Pancreas (tissue), 10 donors: Measurements from ENCODE around the gene PPT2. TPM values are rescaled to one million over a fixed set of nuclear protein-coding genes. Genes with fewer than 3 reads are reported as not detected.

Experiments used
- ATAC-seq, 4 donors: fragments of 200-7000 bp; cut with Tn5 transposase; one replicate each; pipeline versions ENCODE4 v1.8.0 to v1.9.1; 2020; ENCODE audit warnings: mild to moderate bottlenecking in 4 of 4, moderate library complexity in 4 of 4
- DNase-seq, 6 donors: peaks; one replicate each; pipeline ENCODE4 v3.0.0-alpha.2; 2020
- FAIRE-seq: peaks from 2 replicates; lab custom pipeline; 2012; peaks lifted over from hg19 to GRCh38; lab: Jason Lieb, UNC
- H3K27ac ChIP-seq, 4 donors: fragments of 200-600 bp; sonication (generic); 1 replicate in 3 of 4; 2 replicates in 1 of 4; pipeline versions ENCODE4 v1.5.0 to v1.8.0; 2020
- H3K27me3 ChIP-seq, 4 donors: fragments of 200-600 bp; one replicate each; pipeline ENCODE4 v1.8.0; 2021
- H3K36me3 ChIP-seq, 3 donors: fragments of 200-600 bp; sonication (generic) in 1 of 3; one replicate each; pipeline versions ENCODE4 v1.5.0 to v1.8.0; 2020 to 2021
- H3K4me1 ChIP-seq, 3 donors: fragments of 200-600 bp; one replicate each; pipeline ENCODE4 v1.8.0; 2021
- H3K4me3 ChIP-seq, 4 donors: fragments of 200-600 bp; sonication (generic) in 2 of 4; one replicate each; pipeline versions ENCODE4 v1.5.0 to v1.8.0; 2020 to 2021
- H3K9me3 ChIP-seq, 4 donors: fragments of 200-600 bp; one replicate each; pipeline ENCODE4 v1.8.0; 2021
- WGBS, 2 donors: extraction: QIAGEN DNeasy Blood & Tissue Kit; methylation state at CpG; one replicate each; pipeline ENCODE4 v1.1.7; 2013; 5-methylcytosine and 5-hydroxymethylcytosine counted together
- intact Hi-C, 3 donors: fragments of 100-400 bp; cut with DNase I; formaldehyde crosslinking; loops; one replicate each; pipeline versions ENCODE4 v1.11.1 to v1.14.2; 2022
- polyA plus RNA-seq, 2 donors: library from polyadenylated mRNA; stranded (reverse); fragments of 200-250 nt; gene quantifications; one replicate each; pipeline ENCODE4 v1.2.3, GENCODE V29; 2013
- total RNA-seq, 6 donors: library from RNA; stranded (reverse); fragmentation: NEBNext Ultra II Directional in 4 of 6; extraction: Animal tissue kit (Norgen Biotek cat#: 25700) in 4 of 6; gene quantifications; one replicate each; pipeline versions ENCODE4 v1.2.1 to v1.2.4, GENCODE V29; 2021 to 2023
- TF ChIP-seq, protein P1 (sequence below), 4 donors: fragments of 200-600 bp; sonication (generic) in 3 of 4; IDR thresholded peaks; one replicate each; pipeline versions ENCODE4 v1.5.0 to v1.8.0; 2021; ENCODE audit warnings: antibody characterized with exemption in 4 of 4
- donor health status: healthy with polysubstance abuse.
- donor health status: DM: no; HTN: no; CAD: no; lungs with moderate emphysema.
- donor health status: DM: no; HTN: no; CAD: no.
- donor health status: control.
- donor health status: control.
- donor health status: Bipolar disorder and iron deficiency.
- donor health status: DM: yes; HTN: yes; CAD: no.
- donor health status: DM: no; HTN: no; CAD: no.
- donor health status: DM: no; HTN: no; CAD: no.
- donor health status: DM: yes; HTN: yes; CAD: no.

PPT2 gene
- total and polyA plus RNA-seq, 8 donors: 5.6 to 13.9 (median 8.4) TPM

DNA sequence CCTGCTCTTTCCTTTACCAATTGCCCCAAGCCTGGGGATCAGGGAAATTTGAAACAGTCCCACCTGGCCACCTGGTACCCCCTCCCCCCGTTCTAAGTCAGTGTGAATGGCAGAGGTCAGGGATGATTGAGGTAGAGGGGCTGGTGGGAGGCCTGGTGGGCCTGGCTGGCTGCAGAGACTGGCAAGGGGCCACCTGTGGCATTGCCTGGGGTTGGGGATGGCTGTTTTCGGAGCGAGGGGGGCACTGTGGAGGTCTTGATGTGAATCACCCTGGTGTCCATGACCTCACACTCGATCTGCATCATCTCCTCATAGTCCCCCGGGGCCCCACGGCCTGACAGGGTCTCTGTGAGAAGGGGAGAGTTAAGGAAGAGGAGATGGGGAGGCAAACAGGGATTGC is 38.3 kb upstream of the PPT2 start:
- Histone ChIP-seq H3K9me3 (no peaks in the 10 kb centered on the region), H3K36me3 (peaks cover 0 to 38% (median 9%) of the 10 kb centered on the region in 3 donors), H3K4me3 (no peak overlapping the region), H3K27ac (no peak overlapping the region), H3K4me1 (peaks cover 0 to 10% (median 0%) of the 10 kb centered on the region in 3 donors), H3K27me3 (no peaks in the 10 kb centered on the region)
- ATAC-seq: no peak
- DNase-seq: peak in 1 of 6 donors; percentile 51
- 86 to 94% methylated on average over 6 of the region's 6 CpGs for WGBS, 2 donors
- TF ChIP-seq, protein P1, sequence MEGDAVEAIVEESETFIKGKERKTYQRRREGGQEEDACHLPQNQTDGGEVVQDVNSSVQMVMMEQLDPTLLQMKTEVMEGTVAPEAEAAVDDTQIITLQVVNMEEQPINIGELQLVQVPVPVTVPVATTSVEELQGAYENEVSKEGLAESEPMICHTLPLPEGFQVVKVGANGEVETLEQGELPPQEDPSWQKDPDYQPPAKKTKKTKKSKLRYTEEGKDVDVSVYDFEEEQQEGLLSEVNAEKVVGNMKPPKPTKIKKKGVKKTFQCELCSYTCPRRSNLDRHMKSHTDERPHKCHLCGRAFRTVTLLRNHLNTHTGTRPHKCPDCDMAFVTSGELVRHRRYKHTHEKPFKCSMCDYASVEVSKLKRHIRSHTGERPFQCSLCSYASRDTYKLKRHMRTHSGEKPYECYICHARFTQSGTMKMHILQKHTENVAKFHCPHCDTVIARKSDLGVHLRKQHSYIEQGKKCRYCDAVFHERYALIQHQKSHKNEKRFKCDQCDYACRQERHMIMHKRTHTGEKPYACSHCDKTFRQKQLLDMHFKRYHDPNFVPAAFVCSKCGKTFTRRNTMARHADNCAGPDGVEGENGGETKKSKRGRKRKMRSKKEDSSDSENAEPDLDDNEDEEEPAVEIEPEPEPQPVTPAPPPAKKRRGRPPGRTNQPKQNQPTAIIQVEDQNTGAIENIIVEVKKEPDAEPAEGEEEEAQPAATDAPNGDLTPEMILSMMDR (IDR thresholded peaks at IDR 0.05): no peak
- FAIRE-seq: no peak
- intact Hi-C loops: loop anchor here in 1 of 3 donors (10.0 kb wide), 1 partner anchor 49 kb away; the partner anchor contains the start of gene EGFL8

- WGBS, 2 donors: 91 to 95% methylated on average over 7 of the region's 7 CpGs
These were observed 37.3 kb upstream of the PPT2 start for GRCh38 chr6:32116674-32117073.

DNA sequence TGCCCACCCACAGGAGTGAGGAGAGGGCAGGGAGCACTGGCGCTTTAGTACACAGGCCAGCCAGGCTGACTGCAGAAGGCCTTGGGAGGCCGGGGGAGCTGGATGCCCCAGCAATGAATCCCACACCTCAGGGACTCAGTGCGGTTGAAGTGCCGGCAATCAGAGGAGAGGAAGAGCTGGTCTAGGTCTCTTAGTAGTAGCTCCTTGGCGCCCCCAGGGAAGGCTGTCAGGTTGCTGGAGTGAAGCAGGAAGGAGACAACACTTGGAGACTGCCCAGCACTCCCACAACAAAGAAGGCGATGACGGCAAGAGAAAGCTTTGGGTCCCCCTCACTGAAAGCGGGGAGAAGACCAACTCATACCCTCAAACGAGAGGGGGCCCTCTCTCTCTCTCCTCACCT is 36.5 kb upstream of the PPT2 start:
- intact Hi-C loops: loop anchor here in 1 of 3 donors (10.0 kb wide), 1 partner anchor 47 kb away; the partner anchor contains the start of gene EGFL8
- H3K27me3 ChIP-seq: no peaks in the 10 kb centered on the region
- 87 to 95% methylated on average over 9 of the region's 9 CpGs for WGBS, 2 donors
- TF ChIP-seq, protein P1 (IDR thresholded peaks at IDR 0.05): no peak
- H3K36me3 ChIP-seq: peaks cover 0 to 46% (median 22%) of the 10 kb centered on the region in 3 donors
- H3K9me3 ChIP-seq: no peaks in the 10 kb centered on the region
- H3K4me1 ChIP-seq: peaks cover 0 to 10% (median 0%) of the 10 kb centered on the region in 3 donors
- H3K4me3 ChIP-seq: no peak overlapping the region
- no peak for ATAC-seq
- no peak for FAIRE-seq
- no peak overlapping the region for H3K27ac ChIP-seq
- peak in 1 of 6 donors; percentile 41 for DNase-seq

More at GRCh38 chr6:32116674-32117073, 37.3 kb upstream of the PPT2 start:
- Histone ChIP-seq H3K4me1 (peaks cover 0 to 10% (median 0%) of the 10 kb centered on the region in 3 donors), H3K9me3 (no peaks in the 10 kb centered on the region), H3K27me3 (no peaks in the 10 kb centered on the region), H3K4me3 (no peak overlapping the region), H3K27ac (no peak overlapping the region), H3K36me3 (peaks cover 0 to 46% (median 20%) of the 10 kb centered on the region in 3 donors)
- ATAC-seq (no peak), FAIRE-seq (no peak), DNase-seq (no peak)
- intact Hi-C loops: loop anchor here in 1 of 3 donors (10.0 kb wide), 1 partner anchor 48 kb away; the partner anchor contains the start of gene EGFL8
- TF ChIP-seq, protein P1 (IDR thresholded peaks at IDR 0.05): no peak

DNA sequence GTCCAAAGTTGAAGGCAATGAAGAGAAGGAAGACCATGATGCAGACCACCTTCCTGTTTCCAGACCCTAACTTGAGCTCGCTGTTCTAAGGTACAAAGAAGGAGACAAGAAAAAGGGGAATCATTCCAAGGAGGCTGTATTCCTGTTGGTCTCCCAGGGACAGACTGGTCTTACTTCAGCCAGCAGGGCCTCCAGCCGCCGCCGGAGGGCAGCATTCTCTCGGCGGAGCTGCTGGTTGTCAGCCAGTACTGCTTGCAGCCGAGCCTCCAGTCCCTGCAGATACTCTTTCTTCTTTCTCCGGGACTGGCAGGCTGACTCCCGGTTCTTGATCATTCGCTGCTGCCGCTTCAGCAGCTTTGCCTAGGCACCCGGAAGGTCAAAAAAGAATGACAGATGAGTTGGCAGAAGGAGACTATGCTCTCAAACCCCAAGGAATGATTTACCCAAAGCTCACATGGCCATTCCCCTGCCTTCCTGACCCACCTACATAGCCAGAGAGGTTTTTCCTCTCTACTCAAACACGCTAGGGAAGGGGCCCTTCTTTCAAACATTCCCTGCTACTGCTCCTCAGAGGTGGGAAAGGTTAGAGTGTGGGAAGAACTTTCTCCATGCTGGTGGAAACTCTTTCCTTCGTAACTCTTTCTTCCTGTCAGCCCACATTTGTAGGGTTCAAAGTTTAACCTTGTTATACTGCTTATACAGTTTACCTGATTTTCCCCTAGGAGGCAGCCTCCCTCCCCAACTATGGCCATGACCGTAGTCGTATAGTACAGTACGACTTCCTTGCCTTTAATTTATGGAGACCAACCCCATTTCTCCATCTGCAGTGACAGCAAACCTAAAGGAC is 34.9 kb upstream of the PPT2 start:
- ATAC-seq (peak; percentile 87 to 94 (median 91)), FAIRE-seq (no peak), DNase-seq (peak; percentile 66 to 94 (median 85))
- no peaks in the 10 kb centered on the region for H3K27me3 ChIP-seq
- 15 to 24% methylated on average over 17 of the region's 17 CpGs for WGBS, 2 donors
- intact Hi-C loops: loop anchor here in 1 of 3 donors (10.0 kb wide), 1 partner anchor 46 kb away; the partner anchor contains the start of gene EGFL8
- H3K36me3 ChIP-seq: peaks cover 0 to 46% (median 22%) of the 10 kb centered on the region in 3 donors
- no peak overlapping the region for H3K27ac ChIP-seq
- peaks cover 0 to 9% (median 0%) of the 10 kb centered on the region in 3 donors for H3K4me1 ChIP-seq
- H3K9me3 ChIP-seq: no peaks in the 10 kb centered on the region
- no peak overlapping the region for H3K4me3 ChIP-seq
- TF ChIP-seq, protein P1 (IDR thresholded peaks at IDR 0.05): peak; percentile 76 to 88 (median 84)
